ENCODE results near the gene TBXAS1. TPM values are rescaled to one million over a fixed set of nuclear protein-coding genes. Genes with fewer than 3 reads are reported as not detected.

Gene TBXAS1
- total RNA-seq, 2 donors from 2014 or later, result 30.1 to 66.6 TPM

Other genes starting within 250 kb of the TBXAS1 start
- gene HIPK2, start 51.3 kb upstream of the TBXAS1 start, total RNA-seq, result 10 to 100 TPM; 49.4 to 68.5 TPM
- gene PARP12, start 233.7 kb downstream of the TBXAS1 start, total RNA-seq, result 10 to 100 TPM; 51.6 to 53.1 TPM

Data from thoracic aorta (tissue), 2 donors.